Parathyroid adenoma (tissue), 2 donors: ENCODE measurements around the gene LLCFC1.

Experiments
- H2AFZ ChIP-seq: fragments of 300-600 bp; sonication (generic); one replicate; pipeline ENCODE4 v1.7.0; 2017; ENCODE audit warnings: antibody characterized with exemption, mild to moderate bottlenecking
- H3K27ac ChIP-seq: fragments of 300-600 bp; sonication (generic); one replicate; pipeline ENCODE4 v1.7.0; 2017
- H3K27me3 ChIP-seq: fragments of 300-600 bp; sonication (generic); one replicate; pipeline ENCODE4 v1.7.0; 2017; ENCODE audit warnings: low read length; ENCODE audit not compliant: control insufficient read depth, insufficient read depth
- H3K36me3 ChIP-seq: fragments of 300-600 bp; sonication (generic); one replicate; pipeline ENCODE4 v1.7.0; 2017; ENCODE audit warnings: low read length; ENCODE audit not compliant: control insufficient read depth, insufficient read depth
- H3K4me1 ChIP-seq: fragments of 300-600 bp; sonication (generic); one replicate; pipeline ENCODE4 v1.7.0; 2017; ENCODE audit warnings: control low read depth
- H3K4me2 ChIP-seq: fragments of 300-600 bp; sonication (generic); one replicate; pipeline ENCODE4 v1.7.0; 2017; ENCODE audit warnings: low read length
- H3K4me3 ChIP-seq: fragments of 300-600 bp; sonication (generic); one replicate; pipeline ENCODE4 v1.7.0; 2017; ENCODE audit warnings: low read depth, low read length
- H3K79me2 ChIP-seq: fragments of 300-600 bp; sonication (generic); one replicate; pipeline ENCODE4 v1.7.0; 2017; ENCODE audit warnings: control low read depth
- H3K9ac ChIP-seq: fragments of 300-600 bp; sonication (generic); one replicate; pipeline ENCODE4 v1.7.0; 2017; ENCODE audit warnings: mild to moderate bottlenecking
- H3K9me3 ChIP-seq: fragments of 300-600 bp; sonication (generic); one replicate; pipeline ENCODE4 v1.7.0; 2017; ENCODE audit warnings: low read length; ENCODE audit not compliant: control insufficient read depth
- CTCF ChIP-seq: fragments of 300-600 bp; sonication (generic); IDR thresholded peaks from one replicate; pipeline ENCODE4 v1.7.0; 2017; ENCODE audit warnings: antibody characterized with exemption, mild to moderate bottlenecking
- donor health status: primary hyperparathyroidism.

The LLCFC1 gene

GRCh38 chr7:142892951-142893350, 46.3 kb upstream of the LLCFC1 start:
- H3K9me3 ChIP-seq, result no peaks in the 10 kb centered on the region
- no peaks in the 10 kb centered on the region for H3K27me3 ChIP-seq
- H3K79me2 ChIP-seq, result no peaks in the 10 kb centered on the region
- no peak for TF ChIP-seq CTCF
- no peak overlapping the region for H3K9ac ChIP-seq
- H3K4me2 ChIP-seq, result no peak overlapping the region
- H3K36me3 ChIP-seq, result no peaks in the 10 kb centered on the region
- no peak overlapping the region for H3K27ac ChIP-seq
- no peak overlapping the region for H3K4me3 ChIP-seq
- H3K4me1 ChIP-seq, result no peaks in the 10 kb centered on the region
- H2AFZ ChIP-seq, result no peak overlapping the region

GRCh38 chr7:142894112-142894984, 44.9 kb upstream of the LLCFC1 start:
- Histone ChIP-seq H3K27me3 (no peaks in the 10 kb centered on the region), H3K36me3 (no peaks in the 10 kb centered on the region), H3K27ac (no peak overlapping the region), H3K4me3 (no peak overlapping the region), H3K9me3 (no peaks in the 10 kb centered on the region), H3K4me2 (no peak overlapping the region), H3K4me1 (no peaks in the 10 kb centered on the region), H3K9ac (no peak overlapping the region), H2AFZ (no peak overlapping the region), H3K79me2 (no peaks in the 10 kb centered on the region)
- no peak for TF ChIP-seq CTCF

- no peaks in the 10 kb centered on the region for H3K9me3 ChIP-seq
- no peak overlapping the region for H3K4me2 ChIP-seq
- H3K27me3 ChIP-seq, result no peaks in the 10 kb centered on the region
- H3K27ac ChIP-seq, result no peak overlapping the region
- H3K9ac ChIP-seq, result no peak overlapping the region
- H2AFZ ChIP-seq, result no peak overlapping the region
- no peaks in the 10 kb centered on the region for H3K36me3 ChIP-seq
- no peak overlapping the region for H3K4me3 ChIP-seq
- no peaks in the 10 kb centered on the region for H3K4me1 ChIP-seq
- TF ChIP-seq CTCF, result no peak
- no peaks in the 10 kb centered on the region for H3K79me2 ChIP-seq
Observed at GRCh38 chr7:142894985-142895593, 44.2 kb upstream of the LLCFC1 start.

GRCh38 chr7:142896151-142896550, 43.1 kb upstream of the LLCFC1 start:
- H3K36me3 ChIP-seq, result no peaks in the 10 kb centered on the region
- no peak overlapping the region for H3K27ac ChIP-seq
- no peak overlapping the region for H3K4me2 ChIP-seq
- H2AFZ ChIP-seq, result no peak overlapping the region
- no peak overlapping the region for H3K4me3 ChIP-seq
- TF ChIP-seq CTCF, result no peak
- no peaks in the 10 kb centered on the region for H3K27me3 ChIP-seq
- no peaks in the 10 kb centered on the region for H3K9me3 ChIP-seq
- H3K79me2 ChIP-seq, result no peaks in the 10 kb centered on the region
- no peak overlapping the region for H3K9ac ChIP-seq
- no peaks in the 10 kb centered on the region for H3K4me1 ChIP-seq
